ENCODE data around the gene HOOK1. TPM values are rescaled to one million over a fixed set of nuclear protein-coding genes. Genes with fewer than 3 reads are reported as not detected.

Gene HOOK1
- total RNA-seq, 4 donors from 2014 or later = 17.2 to 25.2 (median 19.3) TPM

DNA sequence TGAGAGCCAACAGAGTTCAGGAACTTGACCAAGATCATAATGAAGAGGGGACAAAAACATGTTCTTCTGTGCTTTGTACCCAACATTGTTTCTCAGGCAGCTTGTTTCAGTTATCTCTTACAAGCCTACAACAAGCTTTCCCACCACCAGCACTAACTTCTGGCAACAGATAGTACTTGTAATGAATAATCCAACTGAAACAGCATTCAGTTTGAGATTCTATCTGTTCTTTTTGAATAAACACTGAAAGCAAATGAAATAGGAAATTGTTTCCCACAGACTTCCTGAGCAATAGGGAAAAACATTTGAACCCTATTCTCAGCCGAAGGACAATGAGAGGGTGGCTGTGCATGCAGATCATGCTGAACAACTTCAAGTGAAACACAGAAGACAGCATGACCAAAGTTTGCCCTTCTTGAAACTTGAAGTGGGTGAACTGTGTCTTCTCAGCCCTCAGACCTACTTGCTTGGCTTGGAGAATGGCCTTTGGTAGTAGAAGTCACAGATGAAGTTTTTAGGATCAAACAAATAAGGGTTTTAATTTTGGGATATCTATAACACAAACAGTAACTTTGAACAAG lies 11.2 kb upstream of the HOOK1 start:
- TF ChIP-seq, protein P1, sequence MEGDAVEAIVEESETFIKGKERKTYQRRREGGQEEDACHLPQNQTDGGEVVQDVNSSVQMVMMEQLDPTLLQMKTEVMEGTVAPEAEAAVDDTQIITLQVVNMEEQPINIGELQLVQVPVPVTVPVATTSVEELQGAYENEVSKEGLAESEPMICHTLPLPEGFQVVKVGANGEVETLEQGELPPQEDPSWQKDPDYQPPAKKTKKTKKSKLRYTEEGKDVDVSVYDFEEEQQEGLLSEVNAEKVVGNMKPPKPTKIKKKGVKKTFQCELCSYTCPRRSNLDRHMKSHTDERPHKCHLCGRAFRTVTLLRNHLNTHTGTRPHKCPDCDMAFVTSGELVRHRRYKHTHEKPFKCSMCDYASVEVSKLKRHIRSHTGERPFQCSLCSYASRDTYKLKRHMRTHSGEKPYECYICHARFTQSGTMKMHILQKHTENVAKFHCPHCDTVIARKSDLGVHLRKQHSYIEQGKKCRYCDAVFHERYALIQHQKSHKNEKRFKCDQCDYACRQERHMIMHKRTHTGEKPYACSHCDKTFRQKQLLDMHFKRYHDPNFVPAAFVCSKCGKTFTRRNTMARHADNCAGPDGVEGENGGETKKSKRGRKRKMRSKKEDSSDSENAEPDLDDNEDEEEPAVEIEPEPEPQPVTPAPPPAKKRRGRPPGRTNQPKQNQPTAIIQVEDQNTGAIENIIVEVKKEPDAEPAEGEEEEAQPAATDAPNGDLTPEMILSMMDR (IDR thresholded peaks at IDR 0.05) = no peak
- TF ChIP-seq POLR2A (IDR thresholded peaks at IDR 0.05) = no peak
- intact Hi-C loops (cut with DNase I; ENCODE audit: low total_unique reads) = no loop called here
- WGBS, 2 donors = 71% methylated on average over 1 of the region's 1 CpG
- DNase-seq (ENCODE audit: low spot score in 2 of 2) = no peak
- no peak overlapping the region for H3K4me3 ChIP-seq (ENCODE audit: low read depth, poor library complexity, severe bottlenecking)

DNA sequence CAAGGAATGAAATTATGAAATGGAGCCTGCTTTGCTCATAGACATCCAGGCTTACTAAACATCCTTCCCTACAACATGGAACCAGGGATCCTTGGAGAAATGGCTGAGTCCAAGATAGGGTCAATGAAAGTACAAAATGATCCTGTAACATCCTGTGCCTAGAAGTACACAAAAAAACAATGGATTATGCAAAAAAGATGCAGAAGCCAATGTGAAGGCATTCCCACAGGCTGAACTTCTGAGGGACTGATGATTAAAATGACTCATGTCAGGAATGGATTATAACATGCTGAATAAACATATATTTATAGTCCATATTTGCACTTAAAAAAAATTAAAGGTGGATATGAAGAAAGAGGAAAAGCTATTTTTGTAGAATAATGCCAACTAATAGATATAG lies 10.4 kb upstream of the HOOK1 start:
- H3K4me3 ChIP-seq (ENCODE audit: low read depth, poor library complexity, severe bottlenecking) = no peak overlapping the region
- intact Hi-C loops (cut with DNase I; ENCODE audit: low total_unique reads) = no loop called here
- no peak for DNase-seq (ENCODE audit: low spot score in 2 of 2)
- TF ChIP-seq, protein P1 (IDR thresholded peaks at IDR 0.05) = no peak
- TF ChIP-seq POLR2A (IDR thresholded peaks at IDR 0.05) = no peak

DNA sequence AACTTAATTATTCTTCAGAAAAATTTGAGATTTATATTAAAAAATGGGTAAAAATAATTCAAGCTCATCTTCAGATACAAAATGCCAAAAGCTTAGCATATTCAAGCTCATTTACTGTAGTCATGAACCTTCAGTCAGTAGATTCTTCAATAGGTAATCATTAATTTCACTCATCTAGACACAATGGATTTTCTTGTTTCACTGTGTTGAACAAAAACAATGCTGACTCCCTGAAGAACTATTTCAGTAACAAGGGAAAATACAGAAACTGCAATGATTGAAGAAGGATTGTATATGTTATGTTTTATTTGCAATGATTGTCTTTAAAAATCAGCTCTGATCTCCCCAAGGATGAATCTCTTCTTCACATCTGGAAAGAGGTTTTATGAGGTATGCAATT lies 9.2 kb upstream of the HOOK1 start:
- TF ChIP-seq POLR2A (IDR thresholded peaks at IDR 0.05) = no peak
- TF ChIP-seq, protein P1 (IDR thresholded peaks at IDR 0.05) = no peak
- intact Hi-C loops (cut with DNase I; ENCODE audit: low total_unique reads) = no loop called here
- no peak for DNase-seq (ENCODE audit: low spot score in 2 of 2)
- H3K4me3 ChIP-seq (ENCODE audit: low read depth, poor library complexity, severe bottlenecking) = no peak overlapping the region

DNA sequence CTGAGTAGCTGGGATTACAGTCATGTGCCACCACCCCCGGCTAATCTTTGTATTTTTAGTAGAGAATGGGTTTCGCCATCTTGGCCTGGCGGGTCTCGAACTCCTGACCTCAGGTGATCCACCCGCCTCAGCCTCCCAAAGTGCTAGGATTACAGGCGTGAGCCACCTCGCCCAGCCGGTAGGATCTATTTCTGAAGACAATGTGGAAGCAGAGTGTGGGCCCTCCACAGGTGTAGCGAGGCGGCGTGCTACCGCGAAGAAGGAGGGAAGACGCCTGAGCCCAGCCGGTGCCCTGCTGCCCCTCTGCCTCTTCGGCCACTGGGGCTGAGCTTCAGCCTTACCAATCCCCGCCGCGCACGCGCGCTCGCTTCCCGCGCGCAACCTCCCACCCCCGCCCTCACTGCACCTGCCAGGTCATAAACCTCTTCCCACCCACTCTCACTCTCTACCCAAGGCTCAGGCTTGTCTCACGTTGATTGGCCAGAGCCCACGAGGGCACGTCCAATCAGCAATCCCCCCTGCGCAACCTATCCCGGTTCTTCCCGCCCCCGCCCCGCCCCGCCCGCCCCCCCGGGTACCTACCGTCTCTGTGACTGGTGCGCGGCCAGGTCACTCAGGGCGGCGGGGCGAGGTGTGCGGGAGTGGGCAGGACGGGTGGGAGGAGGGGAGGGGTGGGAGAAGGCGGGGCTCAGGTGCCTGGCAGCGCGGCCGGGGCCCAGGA lies 409 bp upstream of the HOOK1 start:
- TF ChIP-seq, protein P1 (IDR thresholded peaks at IDR 0.05) = no peak
- TF ChIP-seq POLR2A (IDR thresholded peaks at IDR 0.05) = no peak
- H3K4me3 ChIP-seq (ENCODE audit: low read depth, poor library complexity, severe bottlenecking) = no peak overlapping the region
- intact Hi-C loops (cut with DNase I; ENCODE audit: low total_unique reads) = no loop called here
- WGBS, 2 donors = 10 to 12% methylated on average over 38 to 42 of the region's 50 CpGs
- DNase-seq (ENCODE audit: low spot score in 2 of 2) = peak; percentile 73 to 93

GRCh38 chr1:59815892-59816291 lies 1.1 kb downstream of the HOOK1 start:
- no peak for DNase-seq (ENCODE audit: low spot score in 2 of 2)
- no peak for TF ChIP-seq POLR2A (IDR thresholded peaks at IDR 0.05)
- TF ChIP-seq, protein P1 (IDR thresholded peaks at IDR 0.05) = no peak
- intact Hi-C loops (cut with DNase I; ENCODE audit: low total_unique reads) = no loop called here
- WGBS, 2 donors = 22 to 33% methylated on average over 3 of the region's 3 CpGs
- H3K4me3 ChIP-seq (ENCODE audit: low read depth, poor library complexity, severe bottlenecking) = no peak overlapping the region

Measured in lower leg skin (tissue), 4 donors.